Mammary epithelial cell (primary cell): ENCODE measurements around the gene KLRC4.
"Not testable (repeated sequence)": the region's sequence is repeated elsewhere in the genome, so short reads cannot be mapped to it uniquely, and the experiment has no call there.

ENCODE experiments used
- CTCF ChIP-seq, 2 donors: IDR thresholded peaks in 1 of 2; conservative IDR thresholded peaks in 1 of 2; 2 replicates each; pipeline ENCODE4 v1.5.1; 2011 to 2012; ENCODE audit warnings: inconsistent platforms in 2 of 2, low read length in 2 of 2, mild to moderate bottlenecking in 2 of 2, control low read depth in 1 of 2, low read depth in 1 of 2; ENCODE audit not compliant: insufficient read depth in 1 of 2; ENCODE audit errors: extremely low read depth in 1 of 2
- EZH2 ChIP-seq: IDR thresholded peaks from 2 replicates; pipeline ENCODE4 v1.6.1; 2012; ENCODE audit warnings: low read length, inconsistent platforms, borderline replicate concordance

- not testable (repeated sequence) for TF ChIP-seq CTCF (conservative IDR thresholded peaks at IDR 0.05 in 1 of 2, IDR thresholded peaks at IDR 0.05 in 1 of 2; ENCODE audit: extremely low read depth in 1 of 2, insufficient read depth in 1 of 2, low read depth in 1 of 2, low read length in 2 of 2); EZH2
Measured at GRCh38 chr12:10430623-10431022, 21.1 kb upstream of the KLRC4 start.
